ENCODE results near the gene LIFR. TPM values are rescaled to one million over a fixed set of nuclear protein-coding genes. Genes with fewer than 3 reads are reported as not detected.

LIFR gene, protein sequence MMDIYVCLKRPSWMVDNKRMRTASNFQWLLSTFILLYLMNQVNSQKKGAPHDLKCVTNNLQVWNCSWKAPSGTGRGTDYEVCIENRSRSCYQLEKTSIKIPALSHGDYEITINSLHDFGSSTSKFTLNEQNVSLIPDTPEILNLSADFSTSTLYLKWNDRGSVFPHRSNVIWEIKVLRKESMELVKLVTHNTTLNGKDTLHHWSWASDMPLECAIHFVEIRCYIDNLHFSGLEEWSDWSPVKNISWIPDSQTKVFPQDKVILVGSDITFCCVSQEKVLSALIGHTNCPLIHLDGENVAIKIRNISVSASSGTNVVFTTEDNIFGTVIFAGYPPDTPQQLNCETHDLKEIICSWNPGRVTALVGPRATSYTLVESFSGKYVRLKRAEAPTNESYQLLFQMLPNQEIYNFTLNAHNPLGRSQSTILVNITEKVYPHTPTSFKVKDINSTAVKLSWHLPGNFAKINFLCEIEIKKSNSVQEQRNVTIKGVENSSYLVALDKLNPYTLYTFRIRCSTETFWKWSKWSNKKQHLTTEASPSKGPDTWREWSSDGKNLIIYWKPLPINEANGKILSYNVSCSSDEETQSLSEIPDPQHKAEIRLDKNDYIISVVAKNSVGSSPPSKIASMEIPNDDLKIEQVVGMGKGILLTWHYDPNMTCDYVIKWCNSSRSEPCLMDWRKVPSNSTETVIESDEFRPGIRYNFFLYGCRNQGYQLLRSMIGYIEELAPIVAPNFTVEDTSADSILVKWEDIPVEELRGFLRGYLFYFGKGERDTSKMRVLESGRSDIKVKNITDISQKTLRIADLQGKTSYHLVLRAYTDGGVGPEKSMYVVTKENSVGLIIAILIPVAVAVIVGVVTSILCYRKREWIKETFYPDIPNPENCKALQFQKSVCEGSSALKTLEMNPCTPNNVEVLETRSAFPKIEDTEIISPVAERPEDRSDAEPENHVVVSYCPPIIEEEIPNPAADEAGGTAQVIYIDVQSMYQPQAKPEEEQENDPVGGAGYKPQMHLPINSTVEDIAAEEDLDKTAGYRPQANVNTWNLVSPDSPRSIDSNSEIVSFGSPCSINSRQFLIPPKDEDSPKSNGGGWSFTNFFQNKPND
- 2.2 TPM in 2 replicates for total RNA-seq (ENCODE audit: low replicate concordance)

DNA sequence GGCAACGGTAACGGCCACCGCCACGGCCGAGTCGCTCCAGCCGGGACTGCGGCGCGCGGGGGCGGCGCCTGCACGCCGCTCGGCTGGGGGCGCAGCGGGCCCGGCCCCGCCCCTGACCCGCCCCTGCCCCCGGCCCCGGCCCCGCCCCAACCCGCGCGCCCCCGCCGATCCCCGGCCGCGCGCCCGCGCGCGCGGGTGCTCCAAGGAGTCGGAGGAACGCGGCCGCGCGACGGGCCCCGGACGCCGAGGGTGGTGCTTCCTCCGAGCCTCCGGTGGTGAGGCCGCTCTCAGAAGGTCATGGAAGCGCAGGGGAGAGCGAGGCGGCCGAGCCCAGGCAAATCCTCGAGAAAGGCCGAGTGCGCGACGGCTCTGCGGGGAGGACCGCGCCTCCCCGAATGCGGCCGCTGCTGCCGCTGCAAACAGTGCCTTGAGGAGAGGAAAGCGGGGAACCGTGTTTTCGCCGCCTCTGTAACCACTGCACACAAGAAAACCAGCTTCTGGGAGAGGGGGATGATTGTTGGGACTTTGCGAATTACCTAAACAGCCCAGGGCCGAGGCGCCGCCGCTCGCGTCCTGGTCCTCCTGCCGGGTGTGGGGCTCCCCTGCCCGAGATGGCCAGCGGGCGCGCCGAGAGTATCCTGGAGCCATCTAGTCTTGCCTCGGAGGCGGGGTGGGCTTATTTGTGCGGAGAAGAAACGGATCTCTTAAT lies at the start of gene LIFR:
Gene LIFR (minus strand): TSS at position 48 of the 709 bp plus-strand sequence. CDS start 25,999 bp downstream, outside the sequence.
- H3F3A ChIP-seq (ENCODE audit: low read depth), result peaks cover 16% of the 10 kb centered on the region
- peak within 1 kb of the TSS; percentile 83 for H3K4me3 ChIP-seq
- TF ChIP-seq, protein P1, sequence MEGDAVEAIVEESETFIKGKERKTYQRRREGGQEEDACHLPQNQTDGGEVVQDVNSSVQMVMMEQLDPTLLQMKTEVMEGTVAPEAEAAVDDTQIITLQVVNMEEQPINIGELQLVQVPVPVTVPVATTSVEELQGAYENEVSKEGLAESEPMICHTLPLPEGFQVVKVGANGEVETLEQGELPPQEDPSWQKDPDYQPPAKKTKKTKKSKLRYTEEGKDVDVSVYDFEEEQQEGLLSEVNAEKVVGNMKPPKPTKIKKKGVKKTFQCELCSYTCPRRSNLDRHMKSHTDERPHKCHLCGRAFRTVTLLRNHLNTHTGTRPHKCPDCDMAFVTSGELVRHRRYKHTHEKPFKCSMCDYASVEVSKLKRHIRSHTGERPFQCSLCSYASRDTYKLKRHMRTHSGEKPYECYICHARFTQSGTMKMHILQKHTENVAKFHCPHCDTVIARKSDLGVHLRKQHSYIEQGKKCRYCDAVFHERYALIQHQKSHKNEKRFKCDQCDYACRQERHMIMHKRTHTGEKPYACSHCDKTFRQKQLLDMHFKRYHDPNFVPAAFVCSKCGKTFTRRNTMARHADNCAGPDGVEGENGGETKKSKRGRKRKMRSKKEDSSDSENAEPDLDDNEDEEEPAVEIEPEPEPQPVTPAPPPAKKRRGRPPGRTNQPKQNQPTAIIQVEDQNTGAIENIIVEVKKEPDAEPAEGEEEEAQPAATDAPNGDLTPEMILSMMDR (IDR thresholded peaks at IDR 0.05), result no peak
- TF ChIP-seq EZH2phosphoT487 (IDR thresholded peaks at IDR 0.05) (no peak), EZH2 (IDR thresholded peaks at IDR 0.05) (no peak)
- no peaks in the 10 kb centered on the region for H3K27me3 Mint-ChIP-seq (ENCODE audit: insufficient read depth, low read depth)
- peaks cover 4% of the 10 kb centered on the region for H4K20me1 ChIP-seq (ENCODE audit: low read depth)
- no peaks in the 10 kb centered on the region for H3K9me3 Mint-ChIP-seq
- DNase-seq (ENCODE audit: low spot score), result peak; percentile 91
- H3K4me2 ChIP-seq, result peak within 1 kb of the TSS; percentile 89
- H3K9me3 ChIP-seq (ENCODE audit: low read depth), result no peaks in the 10 kb centered on the region
- peak within 1 kb of the TSS; percentile 99 for H2AFZ ChIP-seq (replicated peaks)
- H3K36me3 ChIP-seq, result no peaks in the 10 kb centered on the region
- peak within 1 kb of the TSS; percentile 67 for H3K9ac ChIP-seq
- no peaks in the 10 kb centered on the region for H3K79me2 ChIP-seq (ENCODE audit: low read depth)
- H3K4me1 Mint-ChIP-seq, result peaks cover 38% of the 10 kb centered on the region
- H3K4me1 ChIP-seq, result peaks cover 6% of the 10 kb centered on the region
- peaks cover 2% of the 10 kb centered on the region for H3K36me3 Mint-ChIP-seq
- H3K27ac Mint-ChIP-seq, result peak within 1 kb of the TSS; percentile 97
- peaks cover 45% of the 10 kb centered on the region for H3K27me3 ChIP-seq
- H3K27ac ChIP-seq, result peak within 1 kb of the TSS; percentile 55
- peak within 1 kb of the TSS; percentile 97 for H3K4me3 Mint-ChIP-seq

DNA sequence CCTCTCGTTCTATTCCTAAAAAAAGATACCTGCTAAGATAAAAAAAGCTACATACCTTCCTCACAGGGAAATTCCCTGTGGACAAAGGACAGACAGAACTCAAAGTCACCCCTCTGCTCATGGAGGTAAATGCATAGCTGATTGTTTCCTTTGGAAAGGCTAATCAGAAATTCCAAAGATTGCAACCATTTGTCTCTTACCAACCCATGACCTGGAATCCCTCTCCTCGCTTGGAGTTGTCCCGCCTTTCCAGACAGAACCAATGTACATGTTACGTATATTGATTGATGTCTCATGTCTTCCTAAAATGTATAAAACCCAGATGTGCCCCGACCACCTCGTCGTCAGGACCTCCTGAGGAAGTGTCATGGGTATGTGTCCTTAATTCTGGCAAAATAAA lies 49.2 kb upstream of the LIFR start:
- no peak overlapping the region for H3K4me2 ChIP-seq
- no peak overlapping the region for H3K4me3 ChIP-seq
- no peak overlapping the region for H3K27ac Mint-ChIP-seq
- no peaks in the 10 kb centered on the region for H3K36me3 Mint-ChIP-seq
- H3K27me3 ChIP-seq, result peaks cover under 1% of the 10 kb centered on the region
- H3F3A ChIP-seq (ENCODE audit: low read depth), result no peaks in the 10 kb centered on the region
- H3K36me3 ChIP-seq, result no peaks in the 10 kb centered on the region
- peaks cover 3% of the 10 kb centered on the region for H3K4me1 Mint-ChIP-seq
- no peaks in the 10 kb centered on the region for H3K79me2 ChIP-seq (ENCODE audit: low read depth)
- TF ChIP-seq, protein P1 (IDR thresholded peaks at IDR 0.05), result no peak
- TF ChIP-seq EZH2phosphoT487 (IDR thresholded peaks at IDR 0.05), result no peak
- TF ChIP-seq EZH2 (IDR thresholded peaks at IDR 0.05), result no peak
- H3K9me3 Mint-ChIP-seq, result no peaks in the 10 kb centered on the region
- H3K9ac ChIP-seq, result no peak overlapping the region
- DNase-seq (ENCODE audit: low spot score), result no peak
- no peaks in the 10 kb centered on the region for H4K20me1 ChIP-seq (ENCODE audit: low read depth)
- no peaks in the 10 kb centered on the region for H3K4me1 ChIP-seq
- H3K27me3 Mint-ChIP-seq (ENCODE audit: insufficient read depth, low read depth), result peaks cover 5% of the 10 kb centered on the region
- H3K9me3 ChIP-seq (ENCODE audit: low read depth), result no peaks in the 10 kb centered on the region
- H3K4me3 Mint-ChIP-seq, result no peak overlapping the region
- H3K27ac ChIP-seq, result no peak overlapping the region
- H2AFZ ChIP-seq (replicated peaks), result no peak overlapping the region

- H3K4me3 Mint-ChIP-seq, result no peak overlapping the region
- no peaks in the 10 kb centered on the region for H3K36me3 ChIP-seq
- H3K36me3 Mint-ChIP-seq, result no peaks in the 10 kb centered on the region
- H3K9me3 ChIP-seq (ENCODE audit: low read depth), result no peaks in the 10 kb centered on the region
- no peak overlapping the region for H3K9ac ChIP-seq
- H3K4me1 Mint-ChIP-seq, result peaks cover 6% of the 10 kb centered on the region
- no peaks in the 10 kb centered on the region for H3F3A ChIP-seq (ENCODE audit: low read depth)
- no peak for DNase-seq (ENCODE audit: low spot score)
- H3K79me2 ChIP-seq (ENCODE audit: low read depth), result no peaks in the 10 kb centered on the region
- H3K4me3 ChIP-seq, result no peak overlapping the region
- H2AFZ ChIP-seq (replicated peaks), result no peak overlapping the region
- H3K27ac ChIP-seq, result no peak overlapping the region
- H3K27me3 Mint-ChIP-seq (ENCODE audit: insufficient read depth, low read depth), result peaks cover 2% of the 10 kb centered on the region
- H3K27ac Mint-ChIP-seq, result no peak overlapping the region
- H3K4me2 ChIP-seq, result no peak overlapping the region
- H4K20me1 ChIP-seq (ENCODE audit: low read depth), result no peaks in the 10 kb centered on the region
- no peaks in the 10 kb centered on the region for H3K4me1 ChIP-seq
- no peak for TF ChIP-seq EZH2 (IDR thresholded peaks at IDR 0.05)
- TF ChIP-seq, protein P1 (IDR thresholded peaks at IDR 0.05), result no peak
- no peak for TF ChIP-seq EZH2phosphoT487 (IDR thresholded peaks at IDR 0.05)
- H3K9me3 Mint-ChIP-seq, result no peaks in the 10 kb centered on the region
- H3K27me3 ChIP-seq, result peaks cover 20% of the 10 kb centered on the region
These were observed 47.2 kb upstream of the LIFR start for GRCh38 chr5:38603691-38604090.
